ENCODE results near the gene XAB2. TPM values are rescaled to one million over a fixed set of nuclear protein-coding genes. Genes with fewer than 3 reads are reported as not detected.
A peak's percentile ranks its signal among the peaks of the same experiment; 100 is the strongest.

XAB2 gene
- 10 to 100 TPM; 46.4 to 65.6 TPM for total RNA-seq

DNA sequence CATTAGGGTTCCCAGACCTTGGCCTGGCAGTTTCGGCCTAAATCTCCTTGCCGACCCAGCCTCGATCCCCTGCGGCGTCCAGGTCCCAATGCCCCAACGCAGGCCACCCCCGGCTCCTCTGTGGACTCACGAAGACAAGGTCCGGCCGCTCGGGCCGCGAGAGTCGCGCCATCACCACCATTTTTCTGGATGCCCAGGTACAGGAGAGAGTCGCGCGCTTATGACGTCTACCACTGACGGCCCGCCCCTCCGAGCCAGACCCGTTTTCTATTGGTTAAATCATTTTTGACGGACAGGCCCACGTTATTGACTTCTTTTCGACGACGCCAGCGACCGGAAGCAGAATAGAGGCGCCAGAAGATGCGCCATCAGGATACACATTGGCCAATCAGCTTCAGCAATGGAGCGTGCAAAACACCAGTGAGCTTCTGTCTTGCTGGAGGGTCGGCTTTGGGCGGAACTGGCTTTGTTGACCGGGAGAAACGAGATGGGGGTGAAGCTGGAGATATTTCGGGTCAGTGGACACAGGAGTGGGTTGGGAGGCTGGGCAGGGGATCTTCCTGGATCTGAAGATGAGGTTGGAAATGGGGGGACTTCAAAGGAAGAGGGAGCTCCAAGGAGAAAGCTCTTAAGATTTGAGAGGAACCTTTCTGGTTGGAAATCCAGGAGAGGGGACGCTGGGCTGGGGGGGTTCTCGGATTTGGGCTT lies at the start of gene XAB2, which contains the start of gene PET100:
Gene XAB2 (minus strand): TSS at position 199 of the 708 bp plus-strand sequence. CDS start 18 bp downstream, at position 181.
Gene PET100 (plus strand): TSS at position 447 of the 708 bp plus-strand sequence. CDS start 41 bp downstream, at position 488.
- Mint-ChIP-seq H3K36me3 (peaks cover 19 to 26% of the 10 kb centered on the region in 2 donors), H3K9me3 (no peaks in the 10 kb centered on the region), H3K27ac (peak within 1 kb of the TSS; percentile 98 to 99)
- ATAC-seq = peak; percentile 99 to 100
- DNase-seq (ENCODE audit: low spot score in 2 of 2) = peak; percentile 92 to 98

DNA sequence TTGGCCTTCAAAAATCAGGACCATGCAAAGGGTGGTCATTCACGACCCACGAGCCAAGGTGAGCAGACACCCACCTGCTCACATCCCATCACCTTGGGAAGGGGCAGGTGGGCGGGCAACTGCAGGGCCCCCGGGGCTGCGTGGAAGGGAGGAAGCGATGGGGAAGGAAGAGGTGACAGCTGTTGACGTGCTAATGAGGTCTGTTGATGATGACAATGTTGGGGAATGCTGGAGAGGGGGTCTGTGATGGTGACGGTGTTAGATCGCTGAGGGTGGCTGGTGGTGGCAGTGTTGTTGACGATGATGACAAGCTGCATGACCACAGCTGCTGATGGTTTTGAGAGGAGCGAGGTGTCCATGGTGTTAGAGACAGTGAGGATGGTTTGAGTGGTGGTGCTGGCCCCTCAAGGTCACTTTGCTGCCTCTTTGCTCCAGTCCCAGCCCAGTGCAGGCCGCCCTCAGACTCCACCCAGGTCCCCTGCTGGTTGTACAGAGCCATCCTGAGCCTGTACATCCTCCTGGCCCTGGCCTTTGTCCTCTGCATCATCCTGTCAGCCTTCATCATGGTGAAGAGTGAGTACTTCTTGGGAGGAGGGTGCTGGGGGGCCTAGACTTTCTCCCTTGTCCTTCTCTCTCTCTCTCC lies 48.4 kb upstream of the XAB2 start:
- no peak for ATAC-seq
- Mint-ChIP-seq H3K27ac (no peak overlapping the region), H3K9me3 (no peaks in the 10 kb centered on the region), H3K36me3 (peaks cover 9 to 11% of the 10 kb centered on the region in 2 donors)
- no peak for DNase-seq (ENCODE audit: low spot score in 2 of 2)

DNA sequence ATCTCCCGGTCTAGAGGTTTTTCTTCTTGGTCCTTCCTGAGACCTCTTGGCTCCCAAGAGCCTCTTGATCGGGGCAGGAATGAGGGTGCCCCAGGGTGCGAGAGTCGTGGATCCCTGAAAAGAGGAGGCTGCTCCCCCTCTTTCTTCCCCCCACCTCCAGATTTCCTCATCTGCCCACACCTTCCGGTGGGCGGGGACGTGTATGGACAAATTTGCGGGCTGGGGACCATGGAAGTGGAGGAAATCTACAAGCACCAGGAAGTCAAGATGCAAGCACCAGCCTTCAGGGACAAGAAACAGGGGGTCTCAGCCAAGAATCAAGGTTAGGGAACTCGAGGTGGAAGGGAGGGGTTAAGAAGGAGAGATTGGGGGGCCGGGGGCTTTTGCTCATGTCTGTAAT lies 47.5 kb upstream of the XAB2 start, which contains the start of gene MCEMP1:
Gene MCEMP1 (plus strand): TSS at position 237 of the 400 bp plus-strand sequence. CDS start 31 bp downstream, at position 268.
- H3K36me3 Mint-ChIP-seq = peaks cover 5 to 6% of the 10 kb centered on the region in 2 donors
- no peak for DNase-seq (ENCODE audit: low spot score in 2 of 2)
- H3K27ac Mint-ChIP-seq = no peak within 1 kb of the TSS

DNA sequence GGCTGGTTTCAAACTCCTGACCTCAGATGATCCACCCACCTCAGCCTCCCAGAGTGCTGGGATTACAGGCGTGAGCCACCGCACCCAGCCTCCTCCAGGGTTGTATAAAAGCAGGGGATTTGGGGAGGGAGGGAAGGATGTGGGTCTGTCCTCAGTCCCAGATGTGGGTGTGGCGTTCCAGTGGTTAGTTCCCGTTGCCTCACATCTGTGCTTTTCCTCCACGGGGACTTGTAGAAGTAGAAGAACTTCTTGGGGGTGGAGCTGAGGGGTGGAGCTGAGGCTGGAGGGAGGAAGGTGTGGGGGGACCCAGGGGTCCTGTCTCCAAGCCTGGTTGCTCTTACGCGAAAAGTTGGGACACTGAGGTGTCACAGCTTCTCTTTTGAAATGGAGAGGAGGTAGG lies 47.0 kb upstream of the XAB2 start:
- Mint-ChIP-seq H3K27ac (no peak overlapping the region), H3K36me3 (peaks cover 2 to 5% of the 10 kb centered on the region in 2 donors), H3K9me3 (no peaks in the 10 kb centered on the region)
- DNase-seq (ENCODE audit: low spot score in 2 of 2) (no peak), ATAC-seq (no peak)

More for the DNA sequence above, 47.5 kb upstream of the XAB2 start, which contains the start of gene MCEMP1:
- H3K9me3 Mint-ChIP-seq = no peaks in the 10 kb centered on the region
- ATAC-seq = no peak

DNA sequence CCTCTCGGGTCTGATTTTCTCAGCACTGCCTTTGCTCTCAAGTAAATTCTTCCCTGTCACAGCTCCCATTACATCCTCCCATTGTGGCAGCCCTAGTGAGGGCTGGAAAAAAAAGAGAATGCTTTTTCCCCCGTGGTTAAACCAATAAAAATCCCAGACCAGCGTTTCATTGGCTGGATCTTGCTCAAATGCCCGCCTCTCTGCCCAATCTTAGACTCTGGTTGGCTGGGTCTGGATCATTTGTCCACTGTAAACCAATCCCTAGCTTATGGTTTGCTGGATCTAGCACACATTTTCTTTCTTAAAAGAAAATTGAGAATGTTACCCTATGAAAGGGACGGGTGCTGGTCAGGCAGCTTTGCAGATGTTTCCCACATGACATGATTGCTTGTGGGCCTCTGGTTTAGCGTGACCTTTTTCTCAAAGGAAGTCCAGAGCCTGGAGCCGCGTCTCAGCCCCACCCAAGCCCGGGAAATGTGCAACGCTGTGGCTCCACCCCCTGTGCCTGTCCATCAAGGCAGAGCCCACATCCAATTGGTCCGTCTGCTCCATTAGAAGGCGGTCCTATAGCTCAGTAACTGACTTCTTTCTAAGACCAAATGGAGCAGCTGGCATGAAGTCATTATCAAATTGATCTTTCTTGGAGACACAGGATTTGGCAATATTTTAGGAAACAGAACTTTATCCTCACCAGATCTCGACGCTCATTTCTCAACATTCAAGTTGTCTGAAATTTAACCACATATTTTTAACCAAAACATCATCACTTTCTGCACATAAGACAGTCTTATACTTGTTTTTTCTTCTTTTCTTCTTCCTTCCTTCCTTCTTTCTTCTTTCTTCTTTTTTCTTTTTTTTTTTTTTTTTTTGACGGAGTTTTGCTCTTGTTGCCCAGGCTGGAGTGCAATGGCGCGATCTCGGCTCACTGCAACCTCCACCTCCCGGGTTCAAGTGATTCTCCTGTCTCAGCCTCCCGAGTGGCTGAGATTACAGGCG lies 45.0 kb upstream of the XAB2 start:
- H3K27ac Mint-ChIP-seq = no peak overlapping the region
- ATAC-seq (peak in 1 of 2 donors; percentile 23), DNase-seq (ENCODE audit: low spot score in 2 of 2) (peak in 1 of 2 donors; percentile 23)
- H3K36me3 Mint-ChIP-seq = peaks cover 0 to 5% of the 10 kb centered on the region in 2 donors
- no peaks in the 10 kb centered on the region for H3K9me3 Mint-ChIP-seq

DNA sequence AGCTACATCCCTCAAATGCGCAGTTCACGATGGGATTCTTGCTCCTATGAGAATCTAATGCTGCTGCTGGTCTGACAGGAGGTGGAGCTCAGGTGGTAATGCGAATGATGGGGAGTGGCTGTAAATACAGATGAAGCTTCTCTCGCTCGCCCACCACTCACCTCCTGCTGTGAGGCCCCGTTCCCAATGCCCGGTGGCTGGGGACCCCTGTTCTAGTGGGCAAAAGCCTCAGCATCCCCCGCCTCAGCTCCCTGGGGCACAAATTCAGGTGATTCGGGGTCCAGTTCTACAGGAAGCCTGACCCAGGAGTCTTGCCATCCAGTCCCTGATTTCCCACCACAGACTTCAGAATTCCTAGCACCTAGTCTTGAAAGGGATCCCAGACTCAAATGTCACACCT lies 43.2 kb upstream of the XAB2 start:
- no peak for DNase-seq (ENCODE audit: low spot score in 2 of 2)
- H3K27ac Mint-ChIP-seq = no peak overlapping the region
- H3K36me3 Mint-ChIP-seq = peaks cover 0 to 5% of the 10 kb centered on the region in 2 donors
- no peaks in the 10 kb centered on the region for H3K9me3 Mint-ChIP-seq
- no peak for ATAC-seq

DNA sequence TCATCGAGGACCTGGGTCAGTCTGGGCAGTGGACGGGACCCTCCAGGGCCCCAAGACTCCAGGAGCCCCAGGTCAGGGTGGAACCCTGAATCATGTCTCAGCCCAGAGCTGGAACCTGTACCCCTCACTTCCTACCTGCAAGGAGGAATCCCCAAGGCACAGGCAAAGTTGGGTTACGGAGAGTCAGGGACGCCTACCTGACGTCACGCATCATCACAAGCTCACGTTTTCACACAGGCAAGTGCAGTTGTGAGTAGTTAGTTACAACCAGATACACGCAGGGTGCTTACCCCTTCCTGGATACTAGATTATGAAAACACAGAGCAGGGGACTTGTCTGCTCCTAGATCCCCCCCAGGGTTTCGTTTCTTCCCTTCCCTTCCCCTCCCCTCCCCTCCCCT lies 41.4 kb upstream of the XAB2 start:
- no peak overlapping the region for H3K27ac Mint-ChIP-seq
- no peaks in the 10 kb centered on the region for H3K9me3 Mint-ChIP-seq
- no peak for DNase-seq (ENCODE audit: low spot score in 2 of 2)
- H3K36me3 Mint-ChIP-seq = peaks cover 0 to 5% of the 10 kb centered on the region in 2 donors
- ATAC-seq = no peak

DNA sequence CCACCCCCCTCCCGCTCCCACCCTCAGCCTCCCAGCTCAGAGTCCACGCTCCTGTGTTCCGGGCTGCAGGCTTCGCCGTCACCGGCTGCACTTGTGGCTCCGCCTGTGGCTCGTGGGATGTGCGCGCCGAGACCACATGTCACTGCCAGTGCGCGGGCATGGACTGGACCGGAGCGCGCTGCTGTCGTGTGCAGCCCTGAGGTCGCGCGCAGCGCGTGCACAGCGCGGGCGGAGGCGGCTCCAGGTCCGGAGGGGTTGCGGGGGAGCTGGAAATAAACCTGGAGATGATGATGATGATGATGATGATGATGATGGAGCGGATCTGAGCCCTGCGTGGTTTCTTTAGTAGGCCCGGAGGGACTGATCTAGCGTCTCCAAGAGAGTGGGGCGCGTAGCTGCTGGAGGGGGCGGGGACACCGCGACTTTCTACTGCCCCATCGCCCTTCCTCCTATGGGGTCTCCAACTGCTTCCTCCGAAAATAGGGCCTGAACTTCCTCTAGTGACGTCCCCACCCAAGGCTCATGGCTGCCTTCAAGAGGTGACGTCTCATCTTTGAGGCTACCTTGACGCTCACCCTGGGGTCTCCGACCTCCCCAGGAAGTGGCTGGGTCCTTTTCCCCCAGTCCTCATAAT lies 40.9 kb upstream of the XAB2 start:
- ATAC-seq (peak in 1 of 2 donors; percentile 43), DNase-seq (ENCODE audit: low spot score in 2 of 2) (no peak)
- Mint-ChIP-seq H3K36me3 (peaks cover 0 to 5% of the 10 kb centered on the region in 2 donors), H3K9me3 (no peaks in the 10 kb centered on the region), H3K27ac (no peak overlapping the region)

DNA sequence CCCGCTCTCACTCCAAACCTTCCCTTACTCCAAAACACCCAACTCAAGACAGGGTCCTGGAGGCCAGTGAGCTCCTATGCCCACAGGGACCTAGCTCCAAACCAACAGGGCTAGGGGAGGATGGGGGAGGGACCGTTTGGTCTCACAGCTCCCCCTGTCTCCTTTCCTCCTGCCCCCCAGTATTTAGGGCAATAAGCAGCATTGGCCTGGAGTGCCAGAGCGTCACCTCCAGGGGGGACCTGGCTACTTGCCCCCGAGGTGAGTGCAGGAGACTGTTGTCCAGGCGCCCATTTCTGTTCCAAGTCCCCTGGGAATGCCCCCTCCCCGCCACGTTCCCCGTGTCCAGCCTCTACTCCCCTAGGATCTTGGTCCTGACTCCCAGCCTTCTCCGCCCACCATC lies 40.3 kb upstream of the XAB2 start:
- Mint-ChIP-seq H3K9me3 (no peaks in the 10 kb centered on the region), H3K27ac (no peak overlapping the region), H3K36me3 (peaks cover 0 to 5% of the 10 kb centered on the region in 2 donors)
- ATAC-seq (no peak), DNase-seq (ENCODE audit: low spot score in 2 of 2) (no peak)

DNA sequence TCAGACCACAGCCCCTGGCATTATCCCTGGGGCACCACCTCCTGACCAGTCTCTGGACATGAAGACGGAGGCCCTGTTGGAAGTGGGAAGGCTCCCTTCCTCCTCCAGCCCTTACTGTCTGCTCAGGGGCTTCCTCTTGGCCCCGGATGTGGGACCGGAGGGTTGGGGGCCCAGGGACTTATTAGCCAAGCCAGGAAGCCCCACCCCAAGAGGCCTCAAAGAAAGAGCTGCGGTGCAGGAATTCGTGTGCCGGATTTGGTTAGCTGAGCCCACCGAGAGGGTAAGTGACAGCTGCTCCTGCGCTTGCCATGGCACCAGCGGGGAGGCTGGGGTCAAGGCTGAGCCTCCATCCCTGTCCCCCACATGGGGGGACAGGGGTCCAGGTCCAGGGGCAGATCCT lies 39.5 kb upstream of the XAB2 start, which contains the start of gene RETN:
Gene RETN (plus strand): TSS at position 208 of the 400 bp plus-strand sequence. CDS start 278 bp downstream, outside the sequence.
- H3K36me3 Mint-ChIP-seq = no peaks in the 10 kb centered on the region
- ATAC-seq = no peak
- H3K9me3 Mint-ChIP-seq = no peaks in the 10 kb centered on the region
- H3K27ac Mint-ChIP-seq = no peak within 1 kb of the TSS
- DNase-seq (ENCODE audit: low spot score in 2 of 2) = no peak

DNA sequence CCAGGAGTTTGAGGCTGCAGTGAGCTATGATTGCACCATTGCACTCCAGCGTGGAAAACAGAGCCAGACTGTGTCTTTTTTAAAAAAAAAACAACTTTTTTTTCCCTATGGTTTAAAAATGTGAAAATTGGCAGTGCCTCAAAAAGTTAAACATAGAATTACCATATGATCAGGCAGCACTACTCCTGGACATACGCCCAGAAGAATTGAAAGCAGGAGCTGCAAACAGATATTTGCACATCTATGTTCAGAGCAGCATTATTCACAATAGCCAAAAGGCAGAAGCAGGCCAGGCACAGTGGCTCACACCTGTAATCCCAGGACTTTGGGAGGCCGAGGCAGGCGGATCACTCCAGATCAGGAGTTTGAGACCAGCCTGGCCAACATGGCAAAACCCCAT lies 35.7 kb upstream of the XAB2 start:
- no peak for ATAC-seq
- DNase-seq (ENCODE audit: low spot score in 2 of 2) = no peak
- no peak overlapping the region for H3K27ac Mint-ChIP-seq
- no peaks in the 10 kb centered on the region for H3K36me3 Mint-ChIP-seq
- no peaks in the 10 kb centered on the region for H3K9me3 Mint-ChIP-seq

DNA sequence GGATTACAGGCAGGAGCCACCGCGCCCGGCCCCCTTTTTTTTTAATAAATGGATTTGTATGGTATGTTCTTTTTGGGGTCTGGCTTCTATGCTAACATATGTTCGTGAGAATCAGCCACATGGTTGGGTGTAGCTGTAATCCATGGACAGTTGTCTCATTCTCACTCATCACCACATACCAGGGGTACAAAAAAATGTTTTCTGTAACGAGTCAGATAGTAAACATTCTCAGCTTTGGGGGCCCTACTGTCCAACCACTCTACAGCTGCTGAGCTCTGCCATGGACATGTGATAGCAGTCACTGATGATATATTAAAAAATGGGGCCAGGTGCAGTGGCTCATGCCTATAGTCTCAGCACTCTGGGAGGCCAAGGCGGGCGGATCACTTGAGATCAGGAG lies 34.4 kb upstream of the XAB2 start:
- H3K9me3 Mint-ChIP-seq = no peaks in the 10 kb centered on the region
- DNase-seq (ENCODE audit: low spot score in 2 of 2) (no peak), ATAC-seq (no peak)
- H3K27ac Mint-ChIP-seq = no peak overlapping the region
- no peaks in the 10 kb centered on the region for H3K36me3 Mint-ChIP-seq

DNA sequence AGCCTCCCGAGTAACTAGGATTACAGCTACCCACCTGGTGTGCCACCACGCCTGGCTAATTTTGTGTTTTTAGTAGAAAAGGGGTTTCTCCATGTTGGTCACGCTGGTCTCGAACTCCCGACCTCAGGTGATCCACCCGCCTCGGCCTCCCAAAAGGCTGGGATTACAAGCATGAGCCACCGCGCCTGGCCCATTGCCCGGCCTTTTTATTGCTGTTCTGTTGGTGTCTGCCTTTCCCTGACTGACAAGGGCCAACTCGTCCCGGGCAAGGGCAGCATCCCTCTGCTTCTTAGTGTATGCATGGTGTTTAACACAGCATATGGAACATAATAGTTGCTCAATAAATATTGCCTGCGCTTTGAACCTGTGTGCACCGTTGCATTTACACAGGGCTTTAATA lies 33.3 kb upstream of the XAB2 start:
- ATAC-seq = no peak
- Mint-ChIP-seq H3K36me3 (no peaks in the 10 kb centered on the region), H3K27ac (no peak overlapping the region), H3K9me3 (no peaks in the 10 kb centered on the region)
- DNase-seq (ENCODE audit: low spot score in 2 of 2) = no peak

DNA sequence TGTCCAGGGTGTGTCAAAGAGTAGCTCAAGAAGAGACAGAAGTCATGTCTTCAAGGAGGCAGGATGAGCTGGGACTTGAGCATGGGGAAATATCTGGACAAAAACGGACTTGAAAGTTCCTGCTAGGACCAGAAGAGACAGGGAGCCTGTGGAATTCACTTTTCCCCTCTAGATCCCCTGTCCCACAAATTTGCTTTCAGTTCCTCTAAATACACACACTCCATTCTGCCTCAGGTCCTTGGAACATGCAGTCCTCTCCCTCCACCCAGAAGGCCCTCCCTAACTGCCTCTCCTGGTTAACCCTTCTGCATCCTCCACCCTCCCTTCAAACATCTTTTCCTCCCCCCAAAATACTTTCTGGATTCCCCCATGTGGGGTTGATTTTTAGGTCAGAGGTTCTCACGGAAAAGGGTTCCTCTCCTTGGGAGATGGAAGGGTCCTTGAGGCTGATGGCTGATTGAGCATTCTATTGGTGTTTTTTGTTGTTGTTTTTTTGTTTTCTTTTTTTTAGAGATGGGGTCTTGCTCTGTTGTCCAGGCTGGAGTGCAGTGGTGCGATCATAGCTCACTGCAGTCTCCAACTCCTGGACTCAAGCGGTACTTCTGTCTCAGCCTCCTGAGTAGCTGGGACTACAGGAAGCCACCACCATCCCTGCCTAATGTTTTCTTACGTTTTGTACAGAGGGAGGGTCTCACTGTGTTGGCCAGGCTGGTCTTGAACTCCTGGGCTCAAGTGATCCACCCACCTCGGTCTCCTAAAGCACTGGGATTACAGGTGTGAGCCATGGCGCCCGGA lies 32.6 kb upstream of the XAB2 start:
- no peaks in the 10 kb centered on the region for H3K36me3 Mint-ChIP-seq
- no peaks in the 10 kb centered on the region for H3K9me3 Mint-ChIP-seq
- H3K27ac Mint-ChIP-seq = no peak overlapping the region
- ATAC-seq = no peak
- DNase-seq (ENCODE audit: low spot score in 2 of 2) = no peak

DNA sequence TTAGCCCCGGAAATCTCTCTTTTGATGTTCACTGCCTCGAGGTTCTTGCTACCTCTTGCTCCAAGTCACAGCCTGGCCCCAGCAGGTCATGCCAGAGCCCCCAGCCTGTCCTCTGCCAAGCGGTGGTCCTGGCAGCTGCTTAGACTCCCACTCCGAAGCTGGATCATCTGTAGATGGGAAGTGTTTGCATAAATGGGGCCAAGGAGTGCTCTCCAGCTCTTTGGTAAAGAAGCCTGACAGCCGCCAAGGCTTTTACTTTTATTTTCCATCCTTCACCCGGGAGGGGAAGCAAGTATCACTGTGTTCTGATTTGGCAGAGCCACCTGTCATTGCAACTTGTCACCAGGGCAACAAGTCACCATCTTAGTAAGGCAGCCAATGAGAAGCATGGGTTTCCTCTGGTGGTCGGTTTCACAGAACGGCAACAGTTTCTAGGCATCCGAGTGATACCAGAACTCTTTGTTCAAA lies 28.9 kb upstream of the XAB2 start:
- ATAC-seq (peak; percentile 86 to 97), DNase-seq (ENCODE audit: low spot score in 2 of 2) (peak in 1 of 2 donors; percentile 50)
- Mint-ChIP-seq H3K27ac (peak overlapping the region in 1 of 2 donors; percentile 82), H3K9me3 (no peaks in the 10 kb centered on the region), H3K36me3 (no peaks in the 10 kb centered on the region)

Data from activated naive CD4-positive, alpha-beta T cell treated with anti-CD3 and anti-CD28 coated beads, Interleukin-2, amount 50 U/mL, for 72 hours (primary cell).